Measurements from ENCODE around the gene AQR. TPM values are rescaled to one million over a fixed set of nuclear protein-coding genes. Genes with fewer than 3 reads are reported as not detected.

The AQR gene
- total and polyA plus RNA-seq, 2 of the 13 experiments (the other 11 are each of a cell fraction or from before 2014, with no cell fraction given) = 18.7 to 31.3 TPM

- no peak for TF ChIP-seq GLMP (CRISPR knock-in tag; IDR thresholded peaks at IDR 0.05; ENCODE audit: borderline replicate concordance)
- peak; percentile 77 for TF ChIP-seq THRA (CRISPR knock-in tag; IDR thresholded peaks at IDR 0.05; ENCODE audit: borderline replicate concordance)
- TF ChIP-seq POLR2AphosphoS2 (IDR thresholded peaks at IDR 0.05; ENCODE audit: low read depth, low read length) = no peak
- no peak for TF ChIP-seq ZNF674 (CRISPR knock-in tag; IDR thresholded peaks at IDR 0.05; ENCODE audit: low read depth)
- peak; percentile 79; the same call in 1 of the 2 replicates for TF ChIP-seq ZNF510 (CRISPR knock-in tag; IDR thresholded peaks at IDR 0.05; ENCODE audit: low read depth)
- TF ChIP-seq, protein P1, sequence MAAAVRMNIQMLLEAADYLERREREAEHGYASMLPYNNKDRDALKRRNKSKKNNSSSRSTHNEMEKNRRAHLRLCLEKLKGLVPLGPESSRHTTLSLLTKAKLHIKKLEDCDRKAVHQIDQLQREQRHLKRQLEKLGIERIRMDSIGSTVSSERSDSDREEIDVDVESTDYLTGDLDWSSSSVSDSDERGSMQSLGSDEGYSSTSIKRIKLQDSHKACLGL (CRISPR knock-in tag; IDR thresholded peaks at IDR 0.05) = no peak
- TF ChIP-seq, protein P2, sequence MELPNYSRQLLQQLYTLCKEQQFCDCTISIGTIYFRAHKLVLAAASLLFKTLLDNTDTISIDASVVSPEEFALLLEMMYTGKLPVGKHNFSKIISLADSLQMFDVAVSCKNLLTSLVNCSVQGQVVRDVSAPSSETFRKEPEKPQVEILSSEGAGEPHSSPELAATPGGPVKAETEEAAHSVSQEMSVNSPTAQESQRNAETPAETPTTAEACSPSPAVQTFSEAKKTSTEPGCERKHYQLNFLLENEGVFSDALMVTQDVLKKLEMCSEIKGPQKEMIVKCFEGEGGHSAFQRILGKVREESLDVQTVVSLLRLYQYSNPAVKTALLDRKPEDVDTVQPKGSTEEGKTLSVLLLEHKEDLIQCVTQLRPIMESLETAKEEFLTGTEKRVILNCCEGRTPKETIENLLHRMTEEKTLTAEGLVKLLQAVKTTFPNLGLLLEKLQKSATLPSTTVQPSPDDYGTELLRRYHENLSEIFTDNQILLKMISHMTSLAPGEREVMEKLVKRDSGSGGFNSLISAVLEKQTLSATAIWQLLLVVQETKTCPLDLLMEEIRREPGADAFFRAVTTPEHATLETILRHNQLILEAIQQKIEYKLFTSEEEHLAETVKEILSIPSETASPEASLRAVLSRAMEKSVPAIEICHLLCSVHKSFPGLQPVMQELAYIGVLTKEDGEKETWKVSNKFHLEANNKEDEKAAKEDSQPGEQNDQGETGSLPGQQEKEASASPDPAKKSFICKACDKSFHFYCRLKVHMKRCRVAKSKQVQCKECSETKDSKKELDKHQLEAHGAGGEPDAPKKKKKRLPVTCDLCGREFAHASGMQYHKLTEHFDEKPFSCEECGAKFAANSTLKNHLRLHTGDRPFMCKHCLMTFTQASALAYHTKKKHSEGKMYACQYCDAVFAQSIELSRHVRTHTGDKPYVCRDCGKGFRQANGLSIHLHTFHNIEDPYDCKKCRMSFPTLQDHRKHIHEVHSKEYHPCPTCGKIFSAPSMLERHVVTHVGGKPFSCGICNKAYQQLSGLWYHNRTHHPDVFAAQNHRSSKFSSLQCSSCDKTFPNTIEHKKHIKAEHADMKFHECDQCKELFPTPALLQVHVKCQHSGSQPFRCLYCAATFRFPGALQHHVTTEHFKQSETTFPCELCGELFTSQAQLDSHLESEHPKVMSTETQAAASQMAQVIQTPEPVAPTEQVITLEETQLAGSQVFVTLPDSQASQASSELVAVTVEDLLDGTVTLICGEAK (IDR thresholded peaks at IDR 0.05) = peak; percentile 97
- TF ChIP-seq, protein P2 (CRISPR knock-in tag; IDR thresholded peaks at IDR 0.05) = peak; percentile 77; the same call in 1 of the 2 replicates
- no peak for TF ChIP-seq REXO4 (CRISPR knock-in tag; IDR thresholded peaks at IDR 0.05; ENCODE audit: borderline replicate concordance)
- no peak for TF ChIP-seq ZNF775 (CRISPR knock-in tag; IDR thresholded peaks at IDR 0.05; ENCODE audit: borderline replicate concordance)
- TF ChIP-seq MIXL1 (CRISPR knock-in tag; IDR thresholded peaks at IDR 0.05) = peak; percentile 83
- no peak for TF ChIP-seq SRSF9 (IDR thresholded peaks at IDR 0.05; ENCODE audit: borderline replicate concordance, insufficient read depth, low read depth, low read length, poor library complexity, severe bottlenecking)
These were observed at the start of gene AQR (continued) for GRCh38 chr15:34969340-34970097.
